K562 (cell line): Measurements from ENCODE around the gene PDPK1. TPM values are rescaled to one million over a fixed set of nuclear protein-coding genes. Genes with fewer than 3 reads are reported as not detected.
A peak's percentile ranks its signal among the peaks of the same experiment; 100 is the strongest.

Experiments
- CTBP1 ChIP-seq: fragments of 450-650 bp; IDR thresholded peaks from 2 replicates; pipeline ENCODE4 v1.6.1; 2016; ENCODE audit warnings: borderline replicate concordance
- EGR1 ChIP-seq: fragments of 450-650 bp; conservative IDR thresholded peaks from 2 replicates; pipeline ENCODE4 v1.6.1; 2017; ENCODE audit warnings: mild to moderate bottlenecking
- FOXM1 ChIP-seq, 2 experiments: fragments of 450-650 bp in 1 of 2; sonication (generic) in 1 of 2; formaldehyde crosslinking in 1 of 2; IDR thresholded peaks; 2 replicates each; pipeline versions ENCODE4 v1.6.1 to v1.9.0; 2017 to 2022; ENCODE audit warnings: low read depth in 2 of 2, mild to moderate bottlenecking in 2 of 2, missing genetic modification reagents in 1 of 2, moderate library complexity in 1 of 2
- JUN ChIP-seq, 2 experiments: sonication (generic) in 1 of 2; formaldehyde crosslinking in 1 of 2; IDR thresholded peaks; 2 replicates each; pipeline versions ENCODE4 v1.6.1 to v1.8.0; 2012 to 2022; ENCODE audit warnings: borderline replicate concordance in 2 of 2, mild to moderate bottlenecking in 2 of 2, improper control_type of control experiment in 1 of 2, low read depth in 1 of 2, low read length in 1 of 2, missing genetic modification reagents in 1 of 2
- NR2C2 ChIP-seq, 2 experiments: fragments of 200-800 bp in 1 of 2; sonication (Bioruptor generic) in 1 of 2; sonication (generic) in 1 of 2; formaldehyde crosslinking in 1 of 2; IDR thresholded peaks; 2 replicates each; pipeline versions ENCODE4 v1.6.1 to v1.8.0; 2016 to 2022; ENCODE audit warnings: mild to moderate bottlenecking in 1 of 2, missing compliant biosample characterization in 1 of 2, missing genetic modification characterization in 1 of 2, missing genetic modification reagents in 1 of 2
- RBFOX2 ChIP-seq: fragments of 200-400 bp; formaldehyde crosslinking; IDR thresholded peaks from 2 replicates; pipeline ENCODE4 v1.6.1; 2017; ENCODE audit warnings: low read depth, mild to moderate bottlenecking, low read length, moderate library complexity
- ZNF79 ChIP-seq: fragments of 250-450 bp; sonication (Bioruptor Pico); IDR thresholded peaks from 2 replicates; pipeline ENCODE4 v1.4.0; 2020; ENCODE audit warnings: low read depth, mild to moderate bottlenecking, moderate library complexity
- polyA plus RNA-seq, 8 experiments: library from polyadenylated mRNA; depleted of rRNA in 4 of 8; stranded (reverse) in 5 of 8; unstranded in 3 of 8; fragments of >200 nt; fragmentation: Nextera tagmentation in 2 of 8; fragmentation: Illumina TruSeq in 1 of 8; extraction: Ambion mirVana in 2 of 8; extraction: Trizol in 1 of 8; gene quantifications; 2 replicates each; pipeline versions ENCODE4 v1.2.1 to v1.2.3, GENCODE V29; 2011 to 2014; ENCODE audit warnings: inconsistent platforms in 1 of 8, missing spikeins in 1 of 8
- total RNA-seq, 7 experiments: library from RNA; depleted of rRNA in 6 of 7; stranded (reverse); fragments of >200 nt in 6 of 7; fragmentation: Illumina TruSeq in 2 of 7; extraction: Trizol in 2 of 7; gene quantifications; 2 replicates each; pipeline versions ENCODE4 v1.2.1 to v1.2.3, GENCODE V29; 2011 to 2021; ENCODE audit warnings: low replicate concordance in 1 of 7
- TF ChIP-seq, protein P1 (sequence below), 2 experiments: IDR thresholded peaks; 2 replicates each; pipeline ENCODE4 v1.6.1; 2012; ENCODE audit warnings: improper control_type of control experiment in 2 of 2, low read depth in 2 of 2, low read length in 2 of 2, borderline replicate concordance in 1 of 2
- TF ChIP-seq, protein P2 (sequence below): sonication (generic); formaldehyde crosslinking; IDR thresholded peaks from 2 replicates; pipeline ENCODE4 v1.8.0; 2023; ENCODE audit warnings: mild to moderate bottlenecking, missing genetic modification reagents
- TF ChIP-seq, protein P3 (sequence below): fragments of 450-650 bp; formaldehyde crosslinking; IDR thresholded peaks from 2 replicates; pipeline ENCODE4 v1.4.0; 2020; ENCODE audit warnings: mild to moderate bottlenecking, mixed read lengths
- TF ChIP-seq, protein P4 (sequence below), 2 experiments: IDR thresholded peaks; 2 replicates each; pipeline ENCODE4 v1.6.1; 2011; ENCODE audit warnings: borderline replicate concordance in 1 of 2, control low read depth in 1 of 2, low read depth in 1 of 2, low read length in 1 of 2, mild to moderate bottlenecking in 1 of 2, mixed read lengths in 1 of 2, moderate library complexity in 1 of 2; ENCODE audit not compliant: insufficient read depth in 1 of 2, insufficient read length in 1 of 2, poor library complexity in 1 of 2, severe bottlenecking in 1 of 2; ENCODE audit errors: extremely low read depth in 1 of 2

PDPK1 gene
- total and polyA plus RNA-seq, 9 of the 15 experiments (the other 6 are each of a cell fraction or from before 2014, with no cell fraction given), result 4.0 to 37.2 (median 18.7) TPM

DNA sequence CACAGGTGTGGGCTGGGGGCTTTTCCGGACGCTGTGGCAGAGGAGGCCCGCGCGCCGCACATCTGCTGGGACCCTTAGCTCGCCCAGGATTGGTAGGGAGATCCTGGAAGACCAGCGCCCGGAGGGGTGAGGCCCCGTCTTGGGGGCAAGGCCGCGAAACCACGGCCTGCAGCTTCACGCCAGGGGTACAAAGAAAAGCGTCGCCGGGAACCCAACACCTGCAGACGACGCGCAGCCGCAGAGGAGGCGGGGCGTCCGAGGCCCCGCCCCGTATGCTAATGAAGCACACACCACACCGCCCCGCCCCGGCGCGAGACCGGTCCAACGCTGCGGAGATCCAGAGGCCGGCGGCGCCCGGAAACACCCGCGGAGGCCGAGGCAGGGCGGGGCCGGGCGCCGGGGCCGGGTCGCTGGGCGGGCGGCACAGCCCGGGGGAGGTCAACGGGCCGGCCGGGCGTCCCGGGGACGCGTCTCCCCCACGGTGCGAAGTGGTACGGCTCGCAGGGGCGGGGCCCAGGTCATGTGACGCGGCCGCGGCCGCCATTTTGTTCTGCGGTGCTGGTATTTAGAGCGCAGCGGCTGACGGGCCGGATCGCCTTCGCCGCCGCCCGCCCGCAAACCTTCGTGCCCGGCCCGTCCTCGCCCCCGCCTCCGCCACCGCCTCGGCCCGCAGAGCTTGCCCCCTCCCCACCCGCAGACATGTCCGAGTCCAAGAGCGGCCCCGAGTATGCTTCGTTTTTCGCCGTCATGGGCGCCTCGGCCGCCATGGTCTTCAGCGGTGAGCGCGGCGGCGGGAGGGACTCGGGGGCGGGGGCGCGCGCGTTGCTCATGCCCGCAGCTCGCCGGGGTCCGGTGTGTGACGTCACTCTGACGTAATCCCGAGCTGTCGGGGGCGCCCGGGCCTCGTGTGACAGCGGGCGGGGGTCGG lies 24.2 kb upstream of the PDPK1 start, which contains the start of gene ATP6V0C (continued):
- TF ChIP-seq CTBP1 (peak; percentile 66; the same call in 1 of the 2 replicates), EGR1 (peak; percentile 73), JUN (IDR thresholded peaks at IDR 0.05; ENCODE audit: borderline replicate concordance, low read depth, low read length) (peak; percentile 29; the same call in 1 of the 2 replicates), JUN (CRISPR knock-in tag; IDR thresholded peaks at IDR 0.05; ENCODE audit: borderline replicate concordance) (peak; percentile 79; the same call in 1 of the 2 replicates), RBFOX2 (peak; percentile 87), FOXM1 (IDR thresholded peaks at IDR 0.05; ENCODE audit: low read depth) (no peak), FOXM1 (CRISPR knock-in tag; IDR thresholded peaks at IDR 0.05; ENCODE audit: low read depth) (no peak), ZNF79 (no peak), NR2C2 (CRISPR knock-in tag; IDR thresholded peaks at IDR 0.05) (no peak), NR2C2 (tag; IDR thresholded peaks at IDR 0.05) (peak; percentile 74)
- TF ChIP-seq, protein P1, sequence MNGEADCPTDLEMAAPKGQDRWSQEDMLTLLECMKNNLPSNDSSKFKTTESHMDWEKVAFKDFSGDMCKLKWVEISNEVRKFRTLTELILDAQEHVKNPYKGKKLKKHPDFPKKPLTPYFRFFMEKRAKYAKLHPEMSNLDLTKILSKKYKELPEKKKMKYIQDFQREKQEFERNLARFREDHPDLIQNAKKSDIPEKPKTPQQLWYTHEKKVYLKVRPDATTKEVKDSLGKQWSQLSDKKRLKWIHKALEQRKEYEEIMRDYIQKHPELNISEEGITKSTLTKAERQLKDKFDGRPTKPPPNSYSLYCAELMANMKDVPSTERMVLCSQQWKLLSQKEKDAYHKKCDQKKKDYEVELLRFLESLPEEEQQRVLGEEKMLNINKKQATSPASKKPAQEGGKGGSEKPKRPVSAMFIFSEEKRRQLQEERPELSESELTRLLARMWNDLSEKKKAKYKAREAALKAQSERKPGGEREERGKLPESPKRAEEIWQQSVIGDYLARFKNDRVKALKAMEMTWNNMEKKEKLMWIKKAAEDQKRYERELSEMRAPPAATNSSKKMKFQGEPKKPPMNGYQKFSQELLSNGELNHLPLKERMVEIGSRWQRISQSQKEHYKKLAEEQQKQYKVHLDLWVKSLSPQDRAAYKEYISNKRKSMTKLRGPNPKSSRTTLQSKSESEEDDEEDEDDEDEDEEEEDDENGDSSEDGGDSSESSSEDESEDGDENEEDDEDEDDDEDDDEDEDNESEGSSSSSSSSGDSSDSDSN (IDR thresholded peaks at IDR 0.05; ENCODE audit: borderline replicate concordance in 1 of 2, low read depth in 2 of 2, low read length in 2 of 2), result peak; percentile 83 to 93
- TF ChIP-seq, protein P2, sequence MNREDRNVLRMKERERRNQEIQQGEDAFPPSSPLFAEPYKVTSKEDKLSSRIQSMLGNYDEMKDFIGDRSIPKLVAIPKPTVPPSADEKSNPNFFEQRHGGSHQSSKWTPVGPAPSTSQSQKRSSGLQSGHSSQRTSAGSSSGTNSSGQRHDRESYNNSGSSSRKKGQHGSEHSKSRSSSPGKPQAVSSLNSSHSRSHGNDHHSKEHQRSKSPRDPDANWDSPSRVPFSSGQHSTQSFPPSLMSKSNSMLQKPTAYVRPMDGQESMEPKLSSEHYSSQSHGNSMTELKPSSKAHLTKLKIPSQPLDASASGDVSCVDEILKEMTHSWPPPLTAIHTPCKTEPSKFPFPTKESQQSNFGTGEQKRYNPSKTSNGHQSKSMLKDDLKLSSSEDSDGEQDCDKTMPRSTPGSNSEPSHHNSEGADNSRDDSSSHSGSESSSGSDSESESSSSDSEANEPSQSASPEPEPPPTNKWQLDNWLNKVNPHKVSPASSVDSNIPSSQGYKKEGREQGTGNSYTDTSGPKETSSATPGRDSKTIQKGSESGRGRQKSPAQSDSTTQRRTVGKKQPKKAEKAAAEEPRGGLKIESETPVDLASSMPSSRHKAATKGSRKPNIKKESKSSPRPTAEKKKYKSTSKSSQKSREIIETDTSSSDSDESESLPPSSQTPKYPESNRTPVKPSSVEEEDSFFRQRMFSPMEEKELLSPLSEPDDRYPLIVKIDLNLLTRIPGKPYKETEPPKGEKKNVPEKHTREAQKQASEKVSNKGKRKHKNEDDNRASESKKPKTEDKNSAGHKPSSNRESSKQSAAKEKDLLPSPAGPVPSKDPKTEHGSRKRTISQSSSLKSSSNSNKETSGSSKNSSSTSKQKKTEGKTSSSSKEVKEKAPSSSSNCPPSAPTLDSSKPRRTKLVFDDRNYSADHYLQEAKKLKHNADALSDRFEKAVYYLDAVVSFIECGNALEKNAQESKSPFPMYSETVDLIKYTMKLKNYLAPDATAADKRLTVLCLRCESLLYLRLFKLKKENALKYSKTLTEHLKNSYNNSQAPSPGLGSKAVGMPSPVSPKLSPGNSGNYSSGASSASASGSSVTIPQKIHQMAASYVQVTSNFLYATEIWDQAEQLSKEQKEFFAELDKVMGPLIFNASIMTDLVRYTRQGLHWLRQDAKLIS (CRISPR knock-in tag), result peak; percentile 83; the same call in 1 of the 2 replicates
- TF ChIP-seq, protein P3, sequence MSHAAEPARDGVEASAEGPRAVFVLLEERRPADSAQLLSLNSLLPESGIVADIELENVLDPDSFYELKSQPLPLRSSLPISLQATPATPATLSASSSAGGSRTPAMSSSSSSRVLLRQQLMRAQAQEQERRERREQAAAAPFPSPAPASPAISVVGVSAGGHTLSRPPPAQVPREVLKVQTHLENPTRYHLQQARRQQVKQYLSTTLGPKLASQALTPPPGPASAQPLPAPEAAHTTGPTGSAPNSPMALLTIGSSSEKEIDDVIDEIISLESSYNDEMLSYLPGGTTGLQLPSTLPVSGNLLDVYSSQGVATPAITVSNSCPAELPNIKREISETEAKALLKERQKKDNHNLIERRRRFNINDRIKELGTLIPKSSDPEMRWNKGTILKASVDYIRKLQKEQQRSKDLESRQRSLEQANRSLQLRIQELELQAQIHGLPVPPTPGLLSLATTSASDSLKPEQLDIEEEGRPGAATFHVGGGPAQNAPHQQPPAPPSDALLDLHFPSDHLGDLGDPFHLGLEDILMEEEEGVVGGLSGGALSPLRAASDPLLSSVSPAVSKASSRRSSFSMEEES (CRISPR knock-in tag), result peak; percentile 97
- TF ChIP-seq, protein P4, sequence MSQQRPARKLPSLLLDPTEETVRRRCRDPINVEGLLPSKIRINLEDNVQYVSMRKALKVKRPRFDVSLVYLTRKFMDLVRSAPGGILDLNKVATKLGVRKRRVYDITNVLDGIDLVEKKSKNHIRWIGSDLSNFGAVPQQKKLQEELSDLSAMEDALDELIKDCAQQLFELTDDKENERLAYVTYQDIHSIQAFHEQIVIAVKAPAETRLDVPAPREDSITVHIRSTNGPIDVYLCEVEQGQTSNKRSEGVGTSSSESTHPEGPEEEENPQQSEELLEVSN (IDR thresholded peaks at IDR 0.05; ENCODE audit: borderline replicate concordance in 1 of 2, extremely low read depth in 1 of 2, insufficient read depth in 1 of 2, insufficient read length in 1 of 2, low read depth in 1 of 2, low read length in 1 of 2, poor library complexity in 1 of 2, severe bottlenecking in 1 of 2), result peak; percentile 13 to 70
